ENCODE results near the gene MTURN. TPM values are rescaled to one million over a fixed set of nuclear protein-coding genes. Genes with fewer than 3 reads are reported as not detected.

MTURN gene
- total RNA-seq, 4 donors from 2014 or later, result 32.0 to 86.3 (median 44.0) TPM

- no peaks in the 10 kb centered on the region for H3K4me1 ChIP-seq
- H3K36me3 ChIP-seq, result no peaks in the 10 kb centered on the region
- H3K4me3 ChIP-seq (replicated peaks in 1 of 3), result no peak overlapping the region
- no peak for TF ChIP-seq POLR2A (IDR thresholded peaks at IDR 0.05)
- TF ChIP-seq, protein P1, sequence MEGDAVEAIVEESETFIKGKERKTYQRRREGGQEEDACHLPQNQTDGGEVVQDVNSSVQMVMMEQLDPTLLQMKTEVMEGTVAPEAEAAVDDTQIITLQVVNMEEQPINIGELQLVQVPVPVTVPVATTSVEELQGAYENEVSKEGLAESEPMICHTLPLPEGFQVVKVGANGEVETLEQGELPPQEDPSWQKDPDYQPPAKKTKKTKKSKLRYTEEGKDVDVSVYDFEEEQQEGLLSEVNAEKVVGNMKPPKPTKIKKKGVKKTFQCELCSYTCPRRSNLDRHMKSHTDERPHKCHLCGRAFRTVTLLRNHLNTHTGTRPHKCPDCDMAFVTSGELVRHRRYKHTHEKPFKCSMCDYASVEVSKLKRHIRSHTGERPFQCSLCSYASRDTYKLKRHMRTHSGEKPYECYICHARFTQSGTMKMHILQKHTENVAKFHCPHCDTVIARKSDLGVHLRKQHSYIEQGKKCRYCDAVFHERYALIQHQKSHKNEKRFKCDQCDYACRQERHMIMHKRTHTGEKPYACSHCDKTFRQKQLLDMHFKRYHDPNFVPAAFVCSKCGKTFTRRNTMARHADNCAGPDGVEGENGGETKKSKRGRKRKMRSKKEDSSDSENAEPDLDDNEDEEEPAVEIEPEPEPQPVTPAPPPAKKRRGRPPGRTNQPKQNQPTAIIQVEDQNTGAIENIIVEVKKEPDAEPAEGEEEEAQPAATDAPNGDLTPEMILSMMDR (IDR thresholded peaks at IDR 0.05), result no peak
- no peaks in the 10 kb centered on the region for H3K9me3 ChIP-seq
- WGBS, 2 donors, result 76 to 79% methylated on average over 2 of the region's 2 CpGs
- no peaks in the 10 kb centered on the region for H3K27me3 ChIP-seq
- no peak for DNase-seq
- no peak overlapping the region for H3K27ac ChIP-seq
- intact Hi-C loops (cut with DNase I), result no loop called here
These were observed 65.8 kb downstream of the MTURN start for GRCh38 chr7:30200591-30200990.

- Histone ChIP-seq H3K4me1 (no peaks in the 10 kb centered on the region), H3K27me3 (no peaks in the 10 kb centered on the region), H3K27ac (no peak overlapping the region), H3K36me3 (no peaks in the 10 kb centered on the region), H3K4me3 (replicated peaks in 1 of 3) (no peak overlapping the region), H3K9me3 (no peaks in the 10 kb centered on the region)
- TF ChIP-seq, protein P1 (IDR thresholded peaks at IDR 0.05), result no peak
- no peak for TF ChIP-seq POLR2A (IDR thresholded peaks at IDR 0.05)
- no peak for DNase-seq
- intact Hi-C loops (cut with DNase I), result no loop called here
- 74 to 80% methylated on average over 5 of the region's 5 CpGs for WGBS, 2 donors
These were observed 66.4 kb downstream of the MTURN start for GRCh38 chr7:30201161-30201666.

- Histone ChIP-seq H3K4me3 (replicated peaks in 1 of 3) (no peak overlapping the region), H3K27me3 (no peaks in the 10 kb centered on the region), H3K27ac (no peak overlapping the region), H3K4me1 (no peaks in the 10 kb centered on the region), H3K36me3 (no peaks in the 10 kb centered on the region), H3K9me3 (no peaks in the 10 kb centered on the region)
- intact Hi-C loops (cut with DNase I), result no loop called here
- DNase-seq, result no peak
- WGBS, 2 donors, result 84 to 98% methylated on average over 2 of the region's 2 CpGs
- TF ChIP-seq, protein P1 (IDR thresholded peaks at IDR 0.05), result no peak
- TF ChIP-seq POLR2A (IDR thresholded peaks at IDR 0.05), result no peak
These were observed 67.1 kb downstream of the MTURN start for GRCh38 chr7:30201921-30202320.

- H3K27ac ChIP-seq, result no peak overlapping the region
- intact Hi-C loops (cut with DNase I), result no loop called here
- H3K9me3 ChIP-seq, result no peaks in the 10 kb centered on the region
- TF ChIP-seq, protein P1 (IDR thresholded peaks at IDR 0.05), result no peak
- no peak for TF ChIP-seq POLR2A (IDR thresholded peaks at IDR 0.05)
- H3K36me3 ChIP-seq, result no peaks in the 10 kb centered on the region
- no peaks in the 10 kb centered on the region for H3K4me1 ChIP-seq
- no peak for DNase-seq
- 81 to 84% methylated on average over 3 of the region's 3 CpGs for WGBS, 2 donors
- no peaks in the 10 kb centered on the region for H3K27me3 ChIP-seq
- H3K4me3 ChIP-seq (replicated peaks in 1 of 3), result no peak overlapping the region
These were observed 67.9 kb downstream of the MTURN start for GRCh38 chr7:30202671-30203070.

GRCh38 chr7:30206491-30206890 lies 71.7 kb downstream of the MTURN start:
- no peak for TF ChIP-seq POLR2A (IDR thresholded peaks at IDR 0.05)
- TF ChIP-seq, protein P1 (IDR thresholded peaks at IDR 0.05), result no peak
- WGBS, 2 donors, result 68 to 70% methylated on average over 4 of the region's 4 CpGs
- H3K27me3 ChIP-seq, result no peaks in the 10 kb centered on the region
- intact Hi-C loops (cut with DNase I), result no loop called here
- no peaks in the 10 kb centered on the region for H3K9me3 ChIP-seq
- no peaks in the 10 kb centered on the region for H3K4me1 ChIP-seq
- H3K4me3 ChIP-seq (replicated peaks in 1 of 3), result no peak overlapping the region
- H3K27ac ChIP-seq, result no peak overlapping the region
- no peak for DNase-seq
- H3K36me3 ChIP-seq, result no peaks in the 10 kb centered on the region

Measured in thyroid gland (tissue), 4 donors.